Loucy (cell line): ENCODE data around the gene RBM39.

Experiments
- CTCF ChIP-seq: fragments of 200-600 bp; sonication (generic); conservative IDR thresholded peaks from 2 replicates; pipeline ENCODE4 v1.5.1; 2014; ENCODE audit warnings: mild to moderate bottlenecking, antibody characterized with exemption, low read length
- EZH2phosphoT487 ChIP-seq: fragments of 200-600 bp; IDR thresholded peaks from 2 replicates; pipeline ENCODE4 v1.6.1; 2018; ENCODE audit warnings: antibody characterized with exemption, mild to moderate bottlenecking, moderate library complexity, borderline replicate concordance

- no peak for TF ChIP-seq CTCF
- TF ChIP-seq EZH2phosphoT487, result no peak
These were observed 39.0 kb downstream of the RBM39 start for GRCh38 chr20:35702824-35703695.
